ENCODE results near the gene STK25. TPM values are rescaled to one million over a fixed set of nuclear protein-coding genes. Genes with fewer than 3 reads are reported as not detected.
A peak's percentile ranks its signal among the peaks of the same experiment; 100 is the strongest.

The STK25 gene
- total and polyA plus RNA-seq, 2 donors (not counting 3 experiments of a cell fraction or from before 2014, with no cell fraction given): 286 to 715 TPM

GRCh38 chr2:241556746-241557145 lies 48.4 kb upstream of the STK25 start:
- no peak overlapping the region for H3K4me2 ChIP-seq (ENCODE audit: insufficient read depth, low read length)
- peaks cover 18% of the 10 kb centered on the region for H3K79me2 ChIP-seq (ENCODE audit: control insufficient read depth, insufficient read depth, low read length)
- BruUV-seq (replicated peaks): no TSS peak
- H3K9ac ChIP-seq (replicated peaks; ENCODE audit: extremely low read depth, insufficient read depth, low read length): no peak overlapping the region
- DNase-seq (ENCODE audit: low read depth, low spot score) (no peak), FAIRE-seq (no peak)
- peaks cover 27% of the 10 kb centered on the region for H3K4me1 ChIP-seq (ENCODE audit: control insufficient read depth, extremely low read depth, insufficient read depth, low read length)
- no peak overlapping the region for H3K4me3 ChIP-seq (replicated peaks in 1 of 3; ENCODE audit: insufficient read depth in 1 of 3, low read depth in 1 of 3, low read length in 3 of 3)
- no peaks in the 10 kb centered on the region for H3K36me3 ChIP-seq (ENCODE audit: control insufficient read depth in 2 of 2, extremely low read depth in 1 of 2, insufficient read depth in 2 of 2, low read length in 2 of 2)
- ChIA-PET POLR2A (interaction anchor here (0.7 kb wide), 1 partner anchor 12 kb away, joined by 4 read pairs; no protein-coding TSS in a partner anchor), CTCF (interaction anchor here (0.6 to 1.0 kb wide), 2 partner anchors 10 to 102 kb away, joined by 3 read pairs; no protein-coding TSS in a partner anchor)
- no peaks in the 10 kb centered on the region for H3K9me3 ChIP-seq (replicated peaks; ENCODE audit: control insufficient read depth, insufficient read depth, low read length)
- no peaks in the 10 kb centered on the region for H4K20me1 ChIP-seq (replicated peaks; ENCODE audit: control insufficient read depth, extremely low read depth, insufficient read depth, low read length)
- intact Hi-C loops (cut with micrococcal nuclease) (loop anchor here (5.0 kb wide), 1 partner anchor 199 kb away; the partner anchor contains the start of gene FARP2), dilution Hi-C loops (cut with MboI; ENCODE audit: extremely low pct_ligation_motif_present, low sequenced_read_pairs) (no loop called here)
- no peak overlapping the region for H3K27ac ChIP-seq (ENCODE audit: insufficient read depth, low read depth, low read length)
- no peaks in the 10 kb centered on the region for H3K9me1 ChIP-seq (replicated peaks; ENCODE audit: control insufficient read depth, extremely low read depth, insufficient read depth, low read length)
- TF ChIP-seq GATA2 (IDR thresholded peaks at IDR 0.05; ENCODE audit: insufficient read depth, insufficient read length, low read depth, low read length) (no peak), FOS (IDR thresholded peaks at IDR 0.05; ENCODE audit: borderline replicate concordance, insufficient read depth, low read length) (no peak), JUN (IDR thresholded peaks at IDR 0.05; ENCODE audit: borderline replicate concordance, insufficient read depth, insufficient read length, low read depth) (no peak), POLR2A (IDR thresholded peaks at IDR 0.05; ENCODE audit: low read depth, low read length) (no peak), EZH2 (IDR thresholded peaks at IDR 0.05; ENCODE audit: borderline replicate concordance, low read depth, low read length, severe bottlenecking) (no peak), POLR2AphosphoS5 (IDR thresholded peaks at IDR 0.05; ENCODE audit: insufficient read depth, low read depth, low read length) (no peak)
- no peaks in the 10 kb centered on the region for H3K27me3 ChIP-seq (ENCODE audit: control insufficient read depth in 2 of 2, insufficient read depth in 2 of 2, low read length in 2 of 2)
- H2AFZ ChIP-seq (ENCODE audit: low read depth, low read length): no peak overlapping the region

- Histone ChIP-seq H3K36me3 (ENCODE audit: control insufficient read depth in 2 of 2, extremely low read depth in 1 of 2, insufficient read depth in 2 of 2, low read length in 2 of 2) (no peaks in the 10 kb centered on the region), H2AFZ (ENCODE audit: low read depth, low read length) (peak overlapping the region; percentile 37), H3K27me3 (ENCODE audit: control insufficient read depth in 2 of 2, insufficient read depth in 2 of 2, low read length in 2 of 2) (no peaks in the 10 kb centered on the region), H3K4me3 (replicated peaks in 1 of 3; ENCODE audit: insufficient read depth in 1 of 3, low read depth in 1 of 3, low read length in 3 of 3) (no peak overlapping the region), H3K4me2 (ENCODE audit: insufficient read depth, low read length) (no peak overlapping the region), H3K27ac (ENCODE audit: insufficient read depth, low read depth, low read length) (no peak overlapping the region), H4K20me1 (replicated peaks; ENCODE audit: control insufficient read depth, extremely low read depth, insufficient read depth, low read length) (no peaks in the 10 kb centered on the region), H3K79me2 (ENCODE audit: control insufficient read depth, insufficient read depth, low read length) (peaks cover 12% of the 10 kb centered on the region), H3K9me1 (replicated peaks; ENCODE audit: control insufficient read depth, extremely low read depth, insufficient read depth, low read length) (no peaks in the 10 kb centered on the region), H3K9me3 (replicated peaks; ENCODE audit: control insufficient read depth, insufficient read depth, low read length) (no peaks in the 10 kb centered on the region), H3K9ac (replicated peaks; ENCODE audit: extremely low read depth, insufficient read depth, low read length) (no peak overlapping the region), H3K4me1 (ENCODE audit: control insufficient read depth, extremely low read depth, insufficient read depth, low read length) (peaks cover 22% of the 10 kb centered on the region)
- DNase-seq (ENCODE audit: low read depth, low spot score): no peak
- TF ChIP-seq, protein P1, sequence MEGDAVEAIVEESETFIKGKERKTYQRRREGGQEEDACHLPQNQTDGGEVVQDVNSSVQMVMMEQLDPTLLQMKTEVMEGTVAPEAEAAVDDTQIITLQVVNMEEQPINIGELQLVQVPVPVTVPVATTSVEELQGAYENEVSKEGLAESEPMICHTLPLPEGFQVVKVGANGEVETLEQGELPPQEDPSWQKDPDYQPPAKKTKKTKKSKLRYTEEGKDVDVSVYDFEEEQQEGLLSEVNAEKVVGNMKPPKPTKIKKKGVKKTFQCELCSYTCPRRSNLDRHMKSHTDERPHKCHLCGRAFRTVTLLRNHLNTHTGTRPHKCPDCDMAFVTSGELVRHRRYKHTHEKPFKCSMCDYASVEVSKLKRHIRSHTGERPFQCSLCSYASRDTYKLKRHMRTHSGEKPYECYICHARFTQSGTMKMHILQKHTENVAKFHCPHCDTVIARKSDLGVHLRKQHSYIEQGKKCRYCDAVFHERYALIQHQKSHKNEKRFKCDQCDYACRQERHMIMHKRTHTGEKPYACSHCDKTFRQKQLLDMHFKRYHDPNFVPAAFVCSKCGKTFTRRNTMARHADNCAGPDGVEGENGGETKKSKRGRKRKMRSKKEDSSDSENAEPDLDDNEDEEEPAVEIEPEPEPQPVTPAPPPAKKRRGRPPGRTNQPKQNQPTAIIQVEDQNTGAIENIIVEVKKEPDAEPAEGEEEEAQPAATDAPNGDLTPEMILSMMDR (IDR thresholded peaks at IDR 0.05; ENCODE audit: extremely low read depth in 1 of 2, insufficient read depth in 1 of 2, low read depth in 1 of 2, low read length in 2 of 2): no peak
- peak; percentile 44 for TF ChIP-seq POLR2AphosphoS5 (IDR thresholded peaks at IDR 0.05; ENCODE audit: insufficient read depth, low read depth, low read length)
- CTCF ChIA-PET: no interaction called here
- FAIRE-seq: peak; percentile 84
- POLR2A ChIA-PET: interaction anchor here (0.6 kb wide), 1 partner anchor 64 kb away, joined by 3 read pairs; no protein-coding TSS in a partner anchor
- no TSS peak for BruUV-seq (replicated peaks)
- intact Hi-C loops (cut with micrococcal nuclease) (loop anchor here (5.0 kb wide), 1 partner anchor 198 kb away; the partner anchor contains the start of gene FARP2), dilution Hi-C loops (cut with MboI; ENCODE audit: extremely low pct_ligation_motif_present, low sequenced_read_pairs) (no loop called here)
These were observed 47.3 kb upstream of the STK25 start for GRCh38 chr2:241555711-241556110.
